ENCODE data around the gene KIF5A.
A peak's percentile ranks its signal among the peaks of the same experiment; 100 is the strongest.

The KIF5A gene

DNA sequence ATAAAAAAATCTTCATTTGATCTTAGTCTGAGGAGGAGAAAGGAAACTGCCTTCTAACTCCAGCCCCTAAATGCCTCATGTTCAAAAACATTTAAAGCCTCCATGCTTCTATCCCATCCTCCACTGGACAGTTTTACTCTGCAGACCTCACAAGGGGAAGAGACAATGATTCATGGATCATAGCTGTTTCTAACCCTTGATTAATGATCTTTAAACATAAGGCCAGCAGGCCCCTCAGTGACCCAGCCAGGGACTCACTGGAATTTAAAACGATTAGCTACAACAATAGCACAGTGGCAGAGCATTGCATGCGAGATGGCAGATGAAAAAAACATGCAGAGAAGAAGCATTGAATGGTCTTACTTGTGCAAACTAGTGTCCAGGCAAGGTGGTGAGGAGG lies 8.8 kb upstream of the KIF5A start:
- Mint-ChIP-seq H3K27me3 (no peaks in the 10 kb centered on the region), H3K27ac (no peak overlapping the region), H3K4me1 (peaks cover 21% of the 10 kb centered on the region), H3K4me3 (no peak overlapping the region), H3K36me3 (peaks cover 22% of the 10 kb centered on the region), H3K9me3 (no peaks in the 10 kb centered on the region)
- ATAC-seq = no peak

- H3K4me3 Mint-ChIP-seq = no peak overlapping the region
Measured at GRCh38 chr12:57541717-57542116, 8.1 kb upstream of the KIF5A start.

DNA sequence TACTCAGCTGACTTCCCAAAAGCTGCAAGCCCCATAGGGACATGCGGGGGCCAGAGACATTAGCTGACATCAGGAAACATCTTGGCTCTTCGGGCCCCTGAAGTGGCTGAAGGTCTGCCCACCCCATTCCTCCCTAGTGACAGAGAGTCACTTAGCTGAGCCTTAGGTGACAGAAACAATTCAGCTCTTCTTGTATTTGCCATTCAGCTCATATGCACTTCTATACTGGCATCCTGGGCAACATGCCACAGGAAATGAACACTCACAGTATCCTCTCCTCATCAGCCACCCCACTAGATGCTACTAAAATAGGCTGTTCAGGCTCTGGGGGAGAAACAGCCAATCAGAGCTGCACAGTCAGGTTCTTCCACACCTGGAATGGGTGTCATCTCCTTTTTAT lies 6.3 kb upstream of the KIF5A start:
- Mint-ChIP-seq H3K36me3 (peaks cover 15% of the 10 kb centered on the region), H3K4me1 (peaks cover 35% of the 10 kb centered on the region), H3K9me3 (no peaks in the 10 kb centered on the region), H3K27ac (no peak overlapping the region), H3K4me3 (no peak overlapping the region), H3K27me3 (no peaks in the 10 kb centered on the region)
- ATAC-seq = no peak

More at GRCh38 chr12:57541717-57542116, 8.1 kb upstream of the KIF5A start:
- H3K36me3 Mint-ChIP-seq = peaks cover 22% of the 10 kb centered on the region
- no peak for ATAC-seq
- peaks cover 26% of the 10 kb centered on the region for H3K4me1 Mint-ChIP-seq
- no peaks in the 10 kb centered on the region for H3K9me3 Mint-ChIP-seq
- H3K27me3 Mint-ChIP-seq = no peaks in the 10 kb centered on the region
- no peak overlapping the region for H3K27ac Mint-ChIP-seq

- Mint-ChIP-seq H3K27me3 (peaks cover 8% of the 10 kb centered on the region), H3K9me3 (no peaks in the 10 kb centered on the region), H3K4me1 (peaks cover 50% of the 10 kb centered on the region), H3K36me3 (peaks cover 3% of the 10 kb centered on the region), H3K4me3 (peak overlapping the region; percentile 93), H3K27ac (peak overlapping the region; percentile 85)
- no peak for ATAC-seq
Measured at GRCh38 chr12:57545809-57546437, 3.9 kb upstream of the KIF5A start.

GRCh38 chr12:57546438-57547287 lies 3.2 kb upstream of the KIF5A start, which contains the start of gene DCTN2:
DCTN2 (minus strand) TSS chr12:57547192; CDS start chr12:57547063, 129 bp downstream.
- peaks cover 8% of the 10 kb centered on the region for H3K27me3 Mint-ChIP-seq
- H3K4me3 Mint-ChIP-seq = peak within 1 kb of the TSS; percentile 93
- H3K36me3 Mint-ChIP-seq = no peaks in the 10 kb centered on the region
- ATAC-seq = peak; percentile 98
- no peaks in the 10 kb centered on the region for H3K9me3 Mint-ChIP-seq
- H3K27ac Mint-ChIP-seq = peak within 1 kb of the TSS; percentile 85
- H3K4me1 Mint-ChIP-seq = peaks cover 50% of the 10 kb centered on the region

- H3K4me1 Mint-ChIP-seq = peaks cover 50% of the 10 kb centered on the region
- H3K9me3 Mint-ChIP-seq = no peaks in the 10 kb centered on the region
- H3K27me3 Mint-ChIP-seq = peaks cover 8% of the 10 kb centered on the region
- peak overlapping the region; percentile 85 for H3K27ac Mint-ChIP-seq
- peak overlapping the region; percentile 93 for H3K4me3 Mint-ChIP-seq
- H3K36me3 Mint-ChIP-seq = no peaks in the 10 kb centered on the region
- no peak for ATAC-seq
Measured at GRCh38 chr12:57547288-57548012, 2.4 kb upstream of the KIF5A start.

GRCh38 chr12:57548013-57548315 lies 1.9 kb upstream of the KIF5A start:
- no peak overlapping the region for H3K27ac Mint-ChIP-seq

DNA sequence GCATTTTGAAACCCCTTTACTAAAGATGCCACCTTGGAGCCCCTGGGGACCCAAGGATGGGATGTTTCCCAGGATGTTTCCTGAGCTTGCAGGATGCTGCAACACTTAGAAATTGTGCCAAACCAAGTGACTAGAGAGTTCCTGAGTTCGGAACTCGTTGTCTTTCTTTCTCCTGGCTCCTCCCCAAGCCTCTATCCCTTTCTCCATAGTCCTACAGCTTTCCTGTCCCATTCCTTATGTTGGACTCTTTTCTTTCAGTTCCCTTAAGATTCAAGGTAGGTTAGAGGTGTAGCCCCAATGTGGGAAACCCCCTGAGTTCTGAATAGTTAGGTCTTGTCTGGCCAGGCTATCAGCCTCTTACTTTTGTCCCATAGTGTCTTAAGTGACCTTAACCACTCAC lies 1.4 kb upstream of the KIF5A start:
- H3K27me3 Mint-ChIP-seq = peaks cover 11% of the 10 kb centered on the region
- no peaks in the 10 kb centered on the region for H3K9me3 Mint-ChIP-seq
- no peak for ATAC-seq
- no peak overlapping the region for H3K4me3 Mint-ChIP-seq
- H3K27ac Mint-ChIP-seq = no peak overlapping the region
- no peaks in the 10 kb centered on the region for H3K36me3 Mint-ChIP-seq
- H3K4me1 Mint-ChIP-seq = peaks cover 50% of the 10 kb centered on the region

More at GRCh38 chr12:57548013-57548315, 1.9 kb upstream of the KIF5A start:
- H3K4me3 Mint-ChIP-seq = no peak overlapping the region
- H3K27me3 Mint-ChIP-seq = peaks cover 8% of the 10 kb centered on the region
- H3K36me3 Mint-ChIP-seq = no peaks in the 10 kb centered on the region
- no peaks in the 10 kb centered on the region for H3K9me3 Mint-ChIP-seq
- H3K4me1 Mint-ChIP-seq = peaks cover 50% of the 10 kb centered on the region
- ATAC-seq = no peak

- H3K9me3 Mint-ChIP-seq = no peaks in the 10 kb centered on the region
- H3K4me1 Mint-ChIP-seq = peaks cover 50% of the 10 kb centered on the region
- H3K4me3 Mint-ChIP-seq = peak overlapping the region; percentile 79
- peaks cover 16% of the 10 kb centered on the region for H3K27me3 Mint-ChIP-seq
- no peak for ATAC-seq
- H3K36me3 Mint-ChIP-seq = no peaks in the 10 kb centered on the region
- peak overlapping the region; percentile 45 for H3K27ac Mint-ChIP-seq
Measured at GRCh38 chr12:57549203-57549908, 488 bp upstream of the KIF5A start.

DNA sequence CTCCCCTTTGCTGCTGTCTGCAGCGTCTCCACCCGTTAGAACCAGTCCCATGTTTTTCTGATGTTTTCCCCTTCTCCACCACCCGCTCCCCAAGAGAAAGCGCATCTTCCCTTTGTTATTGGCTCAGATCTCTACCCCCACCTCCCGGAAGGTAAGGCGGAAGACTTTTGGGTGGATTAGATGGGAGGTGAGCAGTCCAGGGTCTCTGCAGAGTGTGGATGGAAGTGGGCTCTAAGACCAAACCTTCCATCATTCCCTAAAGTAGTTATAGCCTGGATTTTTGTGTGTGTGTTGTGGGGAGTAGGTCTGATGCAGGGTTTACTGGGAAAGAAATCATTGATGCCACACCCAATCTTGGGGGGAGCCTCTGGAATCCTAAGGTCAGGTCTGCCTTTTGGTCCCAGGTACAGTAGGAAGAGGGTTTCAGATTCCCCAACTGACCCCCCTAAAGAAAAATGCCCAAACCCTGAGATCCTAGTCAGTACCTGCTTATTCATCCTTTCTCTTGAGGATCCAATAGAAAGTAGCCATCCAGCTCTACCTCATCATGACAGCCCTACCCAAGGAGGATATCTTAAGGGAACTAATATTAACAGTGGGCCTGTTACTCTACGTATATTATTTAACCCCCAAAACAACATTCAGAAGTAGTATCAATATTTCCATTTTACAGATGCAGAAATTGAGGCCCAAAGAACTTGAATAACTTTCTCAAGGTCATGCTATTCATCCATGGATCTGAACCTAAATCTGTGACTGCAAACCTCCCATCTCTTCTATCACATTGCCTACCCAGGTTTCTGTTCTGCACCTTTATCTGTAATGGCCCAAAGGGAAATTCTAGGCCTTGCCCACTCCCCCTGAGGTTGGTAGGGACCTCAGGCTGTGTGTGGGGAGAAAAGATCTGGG lies 1.1 kb downstream of the KIF5A start:
- Mint-ChIP-seq H3K9me3 (no peaks in the 10 kb centered on the region), H3K36me3 (no peaks in the 10 kb centered on the region), H3K4me3 (peak overlapping the region; percentile 79), H3K4me1 (peaks cover 36% of the 10 kb centered on the region), H3K27ac (no peak overlapping the region), H3K27me3 (peaks cover 16% of the 10 kb centered on the region)
- no peak for ATAC-seq

GRCh38 chr12:57551637-57552305 lies 1.9 kb downstream of the KIF5A start:
- H3K27me3 Mint-ChIP-seq = peaks cover 16% of the 10 kb centered on the region
- peaks cover 30% of the 10 kb centered on the region for H3K4me1 Mint-ChIP-seq
- no peaks in the 10 kb centered on the region for H3K36me3 Mint-ChIP-seq
- no peak overlapping the region for H3K4me3 Mint-ChIP-seq
- no peak for ATAC-seq
- no peak overlapping the region for H3K27ac Mint-ChIP-seq
- H3K9me3 Mint-ChIP-seq = no peaks in the 10 kb centered on the region

GRCh38 chr12:57552306-57552651 lies 2.4 kb downstream of the KIF5A start:
- peaks cover 16% of the 10 kb centered on the region for H3K27me3 Mint-ChIP-seq
- no peak overlapping the region for H3K4me3 Mint-ChIP-seq
- H3K27ac Mint-ChIP-seq = no peak overlapping the region
- no peak for ATAC-seq
- no peaks in the 10 kb centered on the region for H3K36me3 Mint-ChIP-seq
- no peaks in the 10 kb centered on the region for H3K9me3 Mint-ChIP-seq
- H3K4me1 Mint-ChIP-seq = peaks cover 27% of the 10 kb centered on the region

DNA sequence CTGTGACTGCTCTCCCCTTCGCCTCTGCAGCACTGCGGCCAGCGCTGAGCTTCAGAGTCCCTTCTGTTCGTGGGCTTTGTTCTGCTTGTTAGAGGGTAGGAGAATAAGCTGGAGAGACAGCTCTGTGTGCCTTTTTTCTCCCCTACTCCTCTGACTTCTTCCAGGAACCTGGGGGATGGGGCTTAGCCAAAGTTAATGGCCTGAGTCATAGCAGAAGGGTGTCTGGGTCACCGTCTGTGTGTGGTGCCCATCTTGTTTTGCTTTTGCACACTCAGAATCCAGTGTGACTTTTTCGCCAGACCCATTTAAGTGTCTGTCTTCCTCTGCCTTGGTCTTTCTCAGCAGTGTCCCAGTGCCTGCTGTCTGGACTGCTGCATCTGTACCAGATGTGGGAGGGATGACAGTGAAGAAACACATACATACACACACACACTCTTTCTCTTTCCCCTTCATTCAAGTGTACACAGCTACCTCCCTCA lies 3.0 kb downstream of the KIF5A start:
- no peak overlapping the region for H3K4me3 Mint-ChIP-seq
- no peak overlapping the region for H3K27ac Mint-ChIP-seq
- H3K4me1 Mint-ChIP-seq = peaks cover 24% of the 10 kb centered on the region
- no peaks in the 10 kb centered on the region for H3K9me3 Mint-ChIP-seq
- ATAC-seq = no peak
- H3K36me3 Mint-ChIP-seq = no peaks in the 10 kb centered on the region
- peaks cover 16% of the 10 kb centered on the region for H3K27me3 Mint-ChIP-seq

All from stimulated activated memory B cell treated with anti-CD40 and anti-IgM and Interleukin-4, amounts not matched to agents 10 μg/mL and 1 μg/mL and 100 μg/mL, for 72 hours (primary cell).